ENCODE results near the gene ANKFN1.

ANKFN1 gene, protein sequence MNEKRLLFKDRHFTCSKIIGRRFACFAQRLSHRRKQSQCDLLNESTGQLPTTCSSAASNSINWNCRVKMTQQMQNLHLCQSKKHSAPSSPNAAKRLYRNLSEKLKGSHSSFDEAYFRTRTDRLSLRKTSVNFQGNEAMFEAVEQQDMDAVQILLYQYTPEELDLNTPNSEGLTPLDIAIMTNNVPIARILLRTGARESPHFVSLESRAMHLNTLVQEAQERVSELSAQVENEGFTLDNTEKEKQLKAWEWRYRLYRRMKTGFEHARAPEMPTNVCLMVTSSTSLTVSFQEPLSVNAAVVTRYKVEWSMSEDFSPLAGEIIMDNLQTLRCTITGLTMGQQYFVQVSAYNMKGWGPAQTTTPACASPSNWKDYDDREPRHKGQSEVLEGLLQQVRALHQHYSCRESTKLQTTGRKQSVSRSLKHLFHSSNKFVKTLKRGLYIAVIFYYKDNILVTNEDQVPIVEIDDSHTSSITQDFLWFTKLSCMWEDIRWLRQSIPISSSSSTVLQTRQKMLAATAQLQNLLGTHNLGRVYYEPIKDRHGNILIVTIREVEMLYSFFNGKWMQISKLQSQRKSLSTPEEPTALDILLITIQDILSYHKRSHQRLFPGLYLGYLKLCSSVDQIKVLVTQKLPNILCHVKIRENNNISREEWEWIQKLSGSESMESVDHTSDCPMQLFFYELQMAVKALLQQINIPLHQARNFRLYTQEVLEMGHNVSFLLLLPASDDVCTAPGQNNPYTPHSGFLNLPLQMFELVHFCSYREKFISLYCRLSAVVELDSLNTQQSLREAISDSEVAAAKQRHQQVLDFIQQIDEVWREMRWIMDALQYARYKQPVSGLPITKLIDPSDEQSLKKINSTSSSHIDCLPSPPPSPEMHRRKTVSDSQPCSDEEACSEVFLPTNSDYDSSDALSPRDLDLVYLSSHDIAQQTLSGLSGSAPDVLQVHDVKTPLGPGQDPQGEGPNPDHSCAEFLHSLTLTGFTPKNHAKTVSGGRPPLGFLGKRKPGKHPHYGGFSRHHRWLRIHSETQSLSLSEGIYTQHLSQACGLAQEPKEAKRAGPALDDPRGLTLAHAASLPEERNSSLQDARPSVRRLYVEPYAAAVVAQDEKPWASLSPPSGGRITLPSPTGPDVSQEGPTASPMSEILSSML

DNA sequence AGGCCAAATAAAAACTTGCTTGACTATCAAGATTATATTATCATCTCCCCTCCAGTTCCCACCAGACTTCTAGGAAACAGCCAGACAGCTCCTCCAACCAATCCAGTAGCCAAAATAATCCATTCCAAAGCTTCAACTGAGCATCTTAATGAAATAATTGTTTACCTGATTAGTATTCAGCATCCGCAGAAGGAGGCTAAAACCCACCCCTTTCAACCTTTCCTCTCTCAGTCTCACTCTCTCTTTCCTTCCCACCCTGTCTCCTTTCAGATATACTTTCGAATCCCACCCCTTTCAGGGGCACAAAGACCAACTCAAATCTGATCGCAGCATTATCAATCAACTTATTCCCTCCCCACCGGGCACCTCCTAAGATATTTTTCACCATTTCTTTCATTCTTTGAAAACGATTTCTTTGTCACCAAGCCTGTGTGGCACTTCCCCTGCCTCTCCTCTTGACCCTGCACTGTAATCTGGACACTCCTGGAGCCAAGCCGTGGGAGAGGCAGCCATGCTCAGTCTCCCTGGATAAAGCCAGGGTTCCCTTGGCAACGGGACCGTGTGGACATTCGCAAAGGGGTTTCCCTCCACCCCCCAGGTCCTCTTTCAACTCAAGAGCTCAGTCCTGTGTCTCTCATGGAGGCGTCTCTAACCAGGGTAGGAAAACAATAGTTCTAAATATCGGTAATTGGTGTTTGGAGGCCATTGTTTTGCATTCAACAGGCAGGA, at the start of gene ANKFN1:
Gene ANKFN1 (plus strand): TSS at position 602 of the 729 bp plus-strand sequence. CDS start 59,193 bp downstream, outside the sequence.
- Histone ChIP-seq H3K9me3 (no peaks in the 10 kb centered on the region), H3K4me3 (ENCODE audit: low read depth in 1 of 2, low read length in 1 of 2) (no peak within 1 kb of the TSS), H3K27ac (no peak within 1 kb of the TSS), H3K4me1 (ENCODE audit: control insufficient read depth in 1 of 2, insufficient read depth in 1 of 2, low read depth in 1 of 2, low read length in 1 of 2) (peaks cover 15 to 21% of the 10 kb centered on the region in 2 experiments), H3K36me3 (no peaks in the 10 kb centered on the region), H3K27me3 (no peaks in the 10 kb centered on the region)
- TF ChIP-seq CTCF (IDR thresholded peaks at IDR 0.05): no peak

DNA sequence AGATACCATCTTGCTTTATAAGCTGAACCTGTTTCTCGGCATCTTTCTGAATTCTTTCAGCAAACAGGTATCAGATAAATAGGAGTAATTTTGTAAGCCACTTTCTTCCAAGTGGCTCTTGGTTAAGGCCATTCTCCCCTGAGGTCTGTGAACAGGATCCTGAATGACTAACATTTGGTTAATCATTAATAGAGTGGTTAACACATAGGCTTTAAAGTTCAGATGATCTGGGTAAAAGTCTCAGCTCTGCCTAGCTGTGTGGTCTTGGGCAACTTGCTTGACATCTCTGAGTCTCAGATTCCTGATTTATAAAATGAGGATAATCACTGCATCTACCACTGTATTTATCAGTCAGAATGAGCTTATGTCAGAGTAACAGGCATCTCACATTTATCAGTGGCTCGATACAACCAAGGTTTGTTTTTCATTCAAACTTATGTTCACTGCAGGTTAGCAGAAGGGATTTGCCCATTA, 44.4 kb upstream of the ANKFN1 start:
- TF ChIP-seq CTCF (IDR thresholded peaks at IDR 0.05): no peak
- no peaks in the 10 kb centered on the region for H3K4me1 ChIP-seq (ENCODE audit: control insufficient read depth in 1 of 2, insufficient read depth in 1 of 2, low read depth in 1 of 2, low read length in 1 of 2)

GRCh38 chr17:56109836-56110235, 43.4 kb upstream of the ANKFN1 start:
- no peaks in the 10 kb centered on the region for H3K27me3 ChIP-seq
- no peak for TF ChIP-seq CTCF (IDR thresholded peaks at IDR 0.05)
- H3K9me3 ChIP-seq: no peaks in the 10 kb centered on the region
- H3K4me3 ChIP-seq (ENCODE audit: low read depth in 1 of 2, low read length in 1 of 2): no peak overlapping the region
- H3K4me1 ChIP-seq (ENCODE audit: control insufficient read depth in 1 of 2, insufficient read depth in 1 of 2, low read depth in 1 of 2, low read length in 1 of 2): no peaks in the 10 kb centered on the region
- no peaks in the 10 kb centered on the region for H3K36me3 ChIP-seq
- H3K27ac ChIP-seq: no peak overlapping the region

More for the DNA sequence above, 44.4 kb upstream of the ANKFN1 start:
- no peak overlapping the region for H3K4me3 ChIP-seq (ENCODE audit: low read depth in 1 of 2, low read length in 1 of 2)
- H3K9me3 ChIP-seq: no peaks in the 10 kb centered on the region
- no peak overlapping the region for H3K27ac ChIP-seq
- H3K27me3 ChIP-seq: no peaks in the 10 kb centered on the region
- H3K36me3 ChIP-seq: no peaks in the 10 kb centered on the region

DNA sequence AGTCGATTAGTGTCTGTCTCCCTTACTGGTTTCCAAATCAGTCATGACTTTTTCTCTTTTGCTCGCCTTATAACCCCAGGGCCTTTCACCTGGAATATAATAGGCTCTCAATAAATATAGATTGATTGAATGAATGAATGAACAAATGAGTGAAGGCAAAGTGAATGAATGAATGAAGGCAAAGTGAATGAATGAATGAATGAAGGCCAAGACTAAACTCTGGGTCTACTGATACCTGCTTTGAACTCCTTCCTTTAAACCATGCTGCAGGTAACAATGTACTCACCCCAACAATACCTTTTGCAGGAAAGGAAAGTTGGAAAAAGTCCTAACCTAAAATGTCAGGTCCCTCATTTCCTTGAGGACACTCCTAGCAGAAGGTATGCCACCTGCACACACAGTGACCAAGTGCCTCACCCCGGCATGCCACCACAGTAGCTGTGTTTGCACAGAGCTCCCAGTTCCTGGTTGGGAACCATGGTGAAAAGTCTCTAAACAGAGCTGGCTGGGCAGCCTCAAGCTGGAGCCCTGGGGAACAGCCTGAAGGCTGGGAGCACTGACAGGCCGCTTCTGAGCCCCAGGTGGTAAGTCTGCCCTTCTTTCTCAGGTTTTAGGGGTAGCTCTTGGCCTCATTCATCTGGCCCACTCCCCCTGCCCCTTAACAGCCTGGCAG, 42.7 kb upstream of the ANKFN1 start:
- Histone ChIP-seq H3K9me3 (no peaks in the 10 kb centered on the region), H3K4me1 (ENCODE audit: control insufficient read depth in 1 of 2, insufficient read depth in 1 of 2, low read depth in 1 of 2, low read length in 1 of 2) (no peaks in the 10 kb centered on the region), H3K4me3 (ENCODE audit: low read depth in 1 of 2, low read length in 1 of 2) (no peak overlapping the region), H3K27me3 (no peaks in the 10 kb centered on the region), H3K36me3 (no peaks in the 10 kb centered on the region), H3K27ac (no peak overlapping the region)
- TF ChIP-seq CTCF (IDR thresholded peaks at IDR 0.05): no peak
